COR-L47 (cell line): ENCODE data around the gene MTHFSD.
"Not testable (repeated sequence)": the region's sequence is repeated elsewhere in the genome, so short reads cannot be mapped to it uniquely, and the experiment has no call there.

Experiments used
- DNase-seq: peaks from one replicate; lab custom pipeline; 2025; lab: John Stamatoyannopoulos, UW

Gene MTHFSD

GRCh38 chr16:86554917-86555703 lies at the start of gene MTHFSD:
Gene MTHFSD (minus strand): TSS chr16:86555235. CDS start chr16:86555184, 51 bp downstream.
- DNase-seq = peak; percentile 84

- no peak for DNase-seq
These were observed 49.6 kb upstream of the MTHFSD start for GRCh38 chr16:86604436-86605193.

- no peak for DNase-seq
These were observed 47.5 kb upstream of the MTHFSD start for GRCh38 chr16:86602521-86602920.

GRCh38 chr16:86601356-86601755 lies 46.3 kb upstream of the MTHFSD start:
- no peak for DNase-seq

- DNase-seq = no peak
These were observed 43.9 kb upstream of the MTHFSD start for GRCh38 chr16:86598607-86599565.

GRCh38 chr16:86597880-86598606 lies 43.0 kb upstream of the MTHFSD start:
- no peak for DNase-seq

GRCh38 chr16:86597126-86597879 lies 42.3 kb upstream of the MTHFSD start:
- no peak for DNase-seq

GRCh38 chr16:86595983-86596605 lies 41.1 kb upstream of the MTHFSD start:
- DNase-seq = no peak

GRCh38 chr16:86594721-86595120 lies 39.7 kb upstream of the MTHFSD start:
- DNase-seq = no peak

GRCh38 chr16:86593913-86594620 lies 39.0 kb upstream of the MTHFSD start:
- DNase-seq = no peak

- DNase-seq = no peak
These were observed 36.2 kb upstream of the MTHFSD start for GRCh38 chr16:86591270-86591669.

GRCh38 chr16:86590501-86591144 lies 35.6 kb upstream of the MTHFSD start:
- no peak for DNase-seq

- not testable (repeated sequence) for DNase-seq
These were observed 32.9 kb upstream of the MTHFSD start for GRCh38 chr16:86587955-86588354.

GRCh38 chr16:86587487-86587886 lies 32.5 kb upstream of the MTHFSD start:
- DNase-seq = no peak

GRCh38 chr16:86585821-86586611 lies 31.0 kb upstream of the MTHFSD start:
- no peak for DNase-seq

GRCh38 chr16:86584726-86585721 lies 30.0 kb upstream of the MTHFSD start:
- no peak for DNase-seq
